Panc1 (cell line): Measurements from ENCODE around the gene MAGI1. TPM values are rescaled to one million over a fixed set of nuclear protein-coding genes. Genes with fewer than 3 reads are reported as not detected.

Experiments
- ATAC-seq: fragments of 200-7000 bp; cut with Tn5 transposase; 2 replicates; pipeline ENCODE4 v1.9.1; 2020; ENCODE audit warnings: mild to moderate bottlenecking, moderate library complexity
- BruUV-seq: library from RNA; stranded (reverse); fragments of 400-500 nt; replicated peaks from 2 replicates; lab custom pipeline; 2021; lab: Mats Ljungman, UMichigan
- CTCF ChIA-PET: fragments of 300-600 bp; sonication (Branson Sonifier 250); formaldehyde crosslinking; loops from one replicate; lab custom pipeline; 2022; ENCODE audit warnings: antibody characterized with exemption; lab: Charles Lee
- POLR2A ChIA-PET: fragments of 300-600 bp; sonication (Branson Sonifier 250); formaldehyde crosslinking; loops from one replicate; lab custom pipeline; 2022; ENCODE audit warnings: antibody characterized with exemption; lab: Charles Lee
- DNase-seq: peaks from one replicate; pipeline ENCODE4 v3.0.0-alpha.2; 2010; ENCODE audit warnings: low read depth, low spot score
- H3K27ac ChIP-seq: 2 replicates; pipeline ENCODE4 v1.5.1; 2011; ENCODE audit warnings: mild to moderate bottlenecking, low read length, inconsistent platforms
- H3K27me3 ChIP-seq: fragments of 200-500 bp; sonication (Bioruptor generic); 2 replicates; pipeline ENCODE4 v1.6.0; 2014; ENCODE audit warnings: low read length, inconsistent platforms; ENCODE audit not compliant: control insufficient read depth, insufficient read depth
- H3K36me3 ChIP-seq: fragments of 200-500 bp; sonication (Bioruptor generic); 2 replicates; pipeline ENCODE4 v1.5.1; 2014; ENCODE audit warnings: inconsistent platforms, mild to moderate bottlenecking, low read length, moderate library complexity; ENCODE audit not compliant: control insufficient read depth, insufficient read depth
- H3K4me1 ChIP-seq: 2 replicates; pipeline ENCODE4 v1.5.1; 2011; ENCODE audit warnings: inconsistent platforms, mild to moderate bottlenecking, low read length, moderate library complexity; ENCODE audit not compliant: control insufficient read depth, insufficient read depth
- H3K4me3 ChIP-seq, 2 experiments: 2 replicates each; pipeline ENCODE4 v1.5.1; 2011 to 2012; ENCODE audit warnings: low read depth in 2 of 2, low read length in 2 of 2, mild to moderate bottlenecking in 2 of 2, inconsistent platforms in 1 of 2, moderate library complexity in 1 of 2
- H3K9me3 ChIP-seq: fragments of 200-500 bp; sonication (Bioruptor generic); 2 replicates; pipeline ENCODE4 v1.5.1; 2014; ENCODE audit warnings: low read depth, mild to moderate bottlenecking, inconsistent platforms, low read length, moderate library complexity; ENCODE audit not compliant: control insufficient read depth, insufficient read depth
- POLR2AphosphoS5 ChIP-seq: IDR thresholded peaks from 2 replicates; pipeline ENCODE4 v1.6.1; 2012; ENCODE audit warnings: mild to moderate bottlenecking, low read depth, low read length, moderate library complexity
- SIN3A ChIP-seq: IDR thresholded peaks from 2 replicates; pipeline ENCODE4 v1.6.1; 2012; ENCODE audit warnings: low read depth, mild to moderate bottlenecking, low read length, moderate library complexity, borderline replicate concordance; ENCODE audit not compliant: insufficient read depth
- TCF7L2 ChIP-seq: IDR thresholded peaks from 2 replicates; pipeline ENCODE4 v1.6.1; 2011; ENCODE audit warnings: mild to moderate bottlenecking, low read depth, low read length, inconsistent platforms
- in situ Hi-C: cut with HindIII; loops from 2 replicates; pipeline ENCODE4 v1.10.0; 2016; ENCODE audit warnings: low sequenced_read_pairs, low pct_unique_long_range_greater_than_20kb
- intact Hi-C: fragments of 100-400 bp; cut with micrococcal nuclease; formaldehyde crosslinking; loops from one replicate; pipeline ENCODE4 v1.10.0; 2022; ENCODE audit not compliant: unreplicated experiment
- total RNA-seq: library from RNA; stranded (reverse); gene quantifications from one replicate; pipeline ENCODE4 v1.2.1, GENCODE V29; 2021; ENCODE audit not compliant: unreplicated experiment
- TF ChIP-seq, protein P1 (sequence below), 2 experiments: IDR thresholded peaks; 2 replicates each; pipeline ENCODE4 v1.6.1; 2011 to 2012; ENCODE audit warnings: low read depth in 2 of 2, control low read depth in 1 of 2, low read length in 1 of 2, mild to moderate bottlenecking in 1 of 2, moderate library complexity in 1 of 2; ENCODE audit not compliant: insufficient read depth in 1 of 2
- TF ChIP-seq, protein P2 (sequence below): fragments of 450-650 bp; IDR thresholded peaks from 2 replicates; pipeline ENCODE4 v1.5.1; 2017; ENCODE audit warnings: mild to moderate bottlenecking

The MAGI1 gene
- total RNA-seq, 1 experiment from 2014 or later, result 9.5 TPM

DNA sequence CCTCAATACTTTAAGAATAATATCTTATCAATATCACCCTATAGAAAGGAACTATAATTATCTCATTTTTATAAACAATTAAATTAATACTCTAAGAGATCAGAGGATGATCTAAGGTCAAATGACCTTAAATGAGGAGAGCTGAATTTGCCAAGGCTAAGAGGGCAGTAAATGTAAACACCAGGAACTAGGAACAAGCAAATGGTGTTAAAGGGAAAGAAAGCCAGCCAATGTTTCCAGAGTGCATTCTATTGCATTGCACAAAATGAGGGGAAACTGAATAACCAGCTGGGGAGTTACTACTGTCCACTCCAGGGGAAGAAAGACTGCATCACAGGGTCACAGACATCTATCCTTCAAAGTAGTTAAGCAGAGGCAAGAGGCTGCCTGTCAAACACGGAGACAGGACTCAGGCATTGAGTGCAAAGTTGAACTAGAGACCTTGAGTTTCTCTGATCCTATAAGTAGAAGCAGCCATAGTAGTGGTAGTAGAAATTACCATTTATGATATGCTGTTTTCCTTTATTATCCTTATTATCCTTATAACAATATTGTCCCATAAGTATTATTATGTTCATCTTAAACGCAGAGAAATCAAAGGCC, 466.4 kb downstream of the MAGI1 start:
- DNase-seq (no peak), ATAC-seq (no peak)
- TF ChIP-seq POLR2AphosphoS5 (no peak), SIN3A (no peak), TCF7L2 (no peak)
- TF ChIP-seq, protein P1, sequence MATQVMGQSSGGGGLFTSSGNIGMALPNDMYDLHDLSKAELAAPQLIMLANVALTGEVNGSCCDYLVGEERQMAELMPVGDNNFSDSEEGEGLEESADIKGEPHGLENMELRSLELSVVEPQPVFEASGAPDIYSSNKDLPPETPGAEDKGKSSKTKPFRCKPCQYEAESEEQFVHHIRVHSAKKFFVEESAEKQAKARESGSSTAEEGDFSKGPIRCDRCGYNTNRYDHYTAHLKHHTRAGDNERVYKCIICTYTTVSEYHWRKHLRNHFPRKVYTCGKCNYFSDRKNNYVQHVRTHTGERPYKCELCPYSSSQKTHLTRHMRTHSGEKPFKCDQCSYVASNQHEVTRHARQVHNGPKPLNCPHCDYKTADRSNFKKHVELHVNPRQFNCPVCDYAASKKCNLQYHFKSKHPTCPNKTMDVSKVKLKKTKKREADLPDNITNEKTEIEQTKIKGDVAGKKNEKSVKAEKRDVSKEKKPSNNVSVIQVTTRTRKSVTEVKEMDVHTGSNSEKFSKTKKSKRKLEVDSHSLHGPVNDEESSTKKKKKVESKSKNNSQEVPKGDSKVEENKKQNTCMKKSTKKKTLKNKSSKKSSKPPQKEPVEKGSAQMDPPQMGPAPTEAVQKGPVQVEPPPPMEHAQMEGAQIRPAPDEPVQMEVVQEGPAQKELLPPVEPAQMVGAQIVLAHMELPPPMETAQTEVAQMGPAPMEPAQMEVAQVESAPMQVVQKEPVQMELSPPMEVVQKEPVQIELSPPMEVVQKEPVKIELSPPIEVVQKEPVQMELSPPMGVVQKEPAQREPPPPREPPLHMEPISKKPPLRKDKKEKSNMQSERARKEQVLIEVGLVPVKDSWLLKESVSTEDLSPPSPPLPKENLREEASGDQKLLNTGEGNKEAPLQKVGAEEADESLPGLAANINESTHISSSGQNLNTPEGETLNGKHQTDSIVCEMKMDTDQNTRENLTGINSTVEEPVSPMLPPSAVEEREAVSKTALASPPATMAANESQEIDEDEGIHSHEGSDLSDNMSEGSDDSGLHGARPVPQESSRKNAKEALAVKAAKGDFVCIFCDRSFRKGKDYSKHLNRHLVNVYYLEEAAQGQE (IDR thresholded peaks at IDR 0.05; ENCODE audit: insufficient read depth in 1 of 2, low read depth in 2 of 2, low read length in 1 of 2), result no peak
- no TSS peak for BruUV-seq
- no peaks in the 10 kb centered on the region for H3K4me1 ChIP-seq
- H3K9me3 ChIP-seq, result no peaks in the 10 kb centered on the region
- ChIA-PET CTCF (no interaction called here), POLR2A (no interaction called here)
- H3K27ac ChIP-seq, result no peak overlapping the region
- H3K27me3 ChIP-seq, result no peaks in the 10 kb centered on the region
- in situ Hi-C loops, result no loop called here
- H3K36me3 ChIP-seq, result no peaks in the 10 kb centered on the region
- H3K4me3 ChIP-seq, result no peak overlapping the region
- intact Hi-C loops, result no loop called here

DNA sequence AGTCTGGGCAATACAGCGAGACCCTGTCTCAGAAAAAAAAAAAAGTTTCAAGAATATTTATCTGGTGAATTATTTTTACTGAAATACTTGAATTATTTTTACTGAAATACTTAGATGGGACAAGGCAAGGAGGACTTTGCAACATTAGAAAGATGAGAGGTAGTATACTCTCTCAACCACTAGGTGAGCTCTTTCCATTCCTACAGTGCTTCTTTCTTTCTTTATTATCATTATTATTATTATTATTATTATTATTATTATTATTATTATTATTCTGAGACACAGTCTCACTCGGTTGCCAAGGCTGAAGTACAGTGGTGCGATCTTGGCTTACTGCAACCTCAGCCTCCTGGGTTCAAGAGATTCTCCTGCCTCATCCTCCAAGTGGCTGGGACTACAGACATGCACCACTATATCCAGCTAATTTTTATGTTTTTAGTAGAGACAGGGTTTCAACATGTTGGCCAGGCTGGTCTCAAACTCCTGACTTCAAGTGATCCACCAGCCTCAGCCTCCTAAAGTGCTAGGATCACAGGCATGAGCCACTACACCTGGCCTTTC, 468.8 kb downstream of the MAGI1 start:
- intact Hi-C loops (no loop called here), in situ Hi-C loops (no loop called here)
- no peaks in the 10 kb centered on the region for H3K27me3 ChIP-seq
- TF ChIP-seq POLR2AphosphoS5 (no peak), SIN3A (no peak)
- DNase-seq, result no peak
- H3K4me3 ChIP-seq, result no peak overlapping the region
- no peak for ATAC-seq
- no peaks in the 10 kb centered on the region for H3K36me3 ChIP-seq
- CTCF ChIA-PET, result interaction anchor here (0.7 kb wide), 1 partner anchor 903 kb away, joined by 4 read pairs; no protein-coding TSS in a partner anchor
- H3K9me3 ChIP-seq, result no peaks in the 10 kb centered on the region
- no TSS peak for BruUV-seq
- no peak overlapping the region for H3K27ac ChIP-seq
- H3K4me1 ChIP-seq, result no peaks in the 10 kb centered on the region
- POLR2A ChIA-PET, result no interaction called here

DNA sequence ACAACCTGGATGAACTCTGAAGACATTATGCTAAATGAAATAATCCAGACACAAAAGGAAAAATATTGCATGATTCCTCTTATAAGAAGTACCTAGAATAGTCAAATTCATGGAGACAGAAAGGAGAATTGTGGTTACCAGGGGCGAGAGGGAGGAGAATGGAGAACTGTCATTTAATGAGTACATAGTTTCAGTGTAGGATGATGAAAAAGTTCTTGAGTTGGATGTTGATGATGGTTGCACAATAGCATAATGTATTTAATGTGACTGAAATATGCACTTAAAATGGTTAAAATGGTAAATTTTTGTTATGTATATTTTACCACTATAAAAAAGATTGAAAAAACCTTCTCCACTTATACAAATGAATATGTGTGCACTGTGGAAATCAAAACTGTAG, 469.6 kb downstream of the MAGI1 start:
- in situ Hi-C loops, result no loop called here
- DNase-seq (no peak), ATAC-seq (no peak)
- ChIA-PET CTCF (no interaction called here), POLR2A (no interaction called here)
- H3K36me3 ChIP-seq, result no peaks in the 10 kb centered on the region
- intact Hi-C loops, result no loop called here
- H3K27ac ChIP-seq, result no peak overlapping the region
- TF ChIP-seq, protein P2, sequence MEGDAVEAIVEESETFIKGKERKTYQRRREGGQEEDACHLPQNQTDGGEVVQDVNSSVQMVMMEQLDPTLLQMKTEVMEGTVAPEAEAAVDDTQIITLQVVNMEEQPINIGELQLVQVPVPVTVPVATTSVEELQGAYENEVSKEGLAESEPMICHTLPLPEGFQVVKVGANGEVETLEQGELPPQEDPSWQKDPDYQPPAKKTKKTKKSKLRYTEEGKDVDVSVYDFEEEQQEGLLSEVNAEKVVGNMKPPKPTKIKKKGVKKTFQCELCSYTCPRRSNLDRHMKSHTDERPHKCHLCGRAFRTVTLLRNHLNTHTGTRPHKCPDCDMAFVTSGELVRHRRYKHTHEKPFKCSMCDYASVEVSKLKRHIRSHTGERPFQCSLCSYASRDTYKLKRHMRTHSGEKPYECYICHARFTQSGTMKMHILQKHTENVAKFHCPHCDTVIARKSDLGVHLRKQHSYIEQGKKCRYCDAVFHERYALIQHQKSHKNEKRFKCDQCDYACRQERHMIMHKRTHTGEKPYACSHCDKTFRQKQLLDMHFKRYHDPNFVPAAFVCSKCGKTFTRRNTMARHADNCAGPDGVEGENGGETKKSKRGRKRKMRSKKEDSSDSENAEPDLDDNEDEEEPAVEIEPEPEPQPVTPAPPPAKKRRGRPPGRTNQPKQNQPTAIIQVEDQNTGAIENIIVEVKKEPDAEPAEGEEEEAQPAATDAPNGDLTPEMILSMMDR, result no peak
- no peak for TF ChIP-seq POLR2AphosphoS5
- no peak for TF ChIP-seq TCF7L2
- TF ChIP-seq, protein P1 (IDR thresholded peaks at IDR 0.05; ENCODE audit: insufficient read depth in 1 of 2, low read depth in 2 of 2, low read length in 1 of 2), result no peak
- no peak for TF ChIP-seq SIN3A
- no peaks in the 10 kb centered on the region for H3K4me1 ChIP-seq
- no peaks in the 10 kb centered on the region for H3K9me3 ChIP-seq
- H3K27me3 ChIP-seq, result no peaks in the 10 kb centered on the region
- no peak overlapping the region for H3K4me3 ChIP-seq
- BruUV-seq, result no TSS peak
